ENCODE results near the gene BRMS1L. TPM values are rescaled to one million over a fixed set of nuclear protein-coding genes. Genes with fewer than 3 reads are reported as not detected.

BRMS1L gene
- total RNA-seq = 7.5 TPM

DNA sequence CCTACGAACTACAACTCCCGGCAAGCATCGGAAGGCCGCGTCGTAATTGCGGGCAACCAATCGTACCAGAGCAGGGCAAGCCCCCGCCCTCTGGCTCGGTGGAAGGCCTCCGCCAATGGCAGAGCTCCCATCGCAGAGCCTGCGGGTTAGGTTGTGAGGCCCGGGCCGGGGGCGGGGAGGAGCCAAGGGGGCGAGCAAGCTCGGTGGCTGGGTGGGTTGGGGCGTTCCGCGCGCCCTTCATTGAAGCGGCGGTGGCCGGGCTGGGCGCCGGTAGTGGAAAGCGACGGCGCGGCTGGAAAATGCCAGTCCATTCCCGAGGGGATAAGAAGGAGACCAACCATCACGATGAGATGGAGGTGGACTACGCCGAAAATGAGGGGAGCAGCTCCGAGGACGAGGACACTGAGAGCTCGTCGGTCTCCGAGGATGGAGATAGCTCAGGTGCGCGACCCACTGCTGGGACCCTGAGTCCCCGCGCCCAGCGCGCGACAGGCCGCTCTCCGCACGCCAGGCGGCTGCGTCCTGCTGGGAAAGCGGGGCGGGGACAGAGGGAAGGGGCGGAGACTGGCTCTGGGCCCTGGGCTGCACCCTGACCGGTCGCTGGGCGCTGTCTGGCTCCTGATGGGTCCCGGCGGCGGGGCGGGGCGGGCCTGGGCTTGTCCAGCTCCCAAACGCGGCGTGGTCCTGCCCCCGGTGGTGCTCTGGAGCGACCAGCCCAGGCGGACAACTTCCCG lies at the start of gene BRMS1L:
TSS of gene BRMS1L (plus strand) at position 121 of the 734 bp plus-strand sequence. CDS start at position 300, 179 bp downstream.

DNA sequence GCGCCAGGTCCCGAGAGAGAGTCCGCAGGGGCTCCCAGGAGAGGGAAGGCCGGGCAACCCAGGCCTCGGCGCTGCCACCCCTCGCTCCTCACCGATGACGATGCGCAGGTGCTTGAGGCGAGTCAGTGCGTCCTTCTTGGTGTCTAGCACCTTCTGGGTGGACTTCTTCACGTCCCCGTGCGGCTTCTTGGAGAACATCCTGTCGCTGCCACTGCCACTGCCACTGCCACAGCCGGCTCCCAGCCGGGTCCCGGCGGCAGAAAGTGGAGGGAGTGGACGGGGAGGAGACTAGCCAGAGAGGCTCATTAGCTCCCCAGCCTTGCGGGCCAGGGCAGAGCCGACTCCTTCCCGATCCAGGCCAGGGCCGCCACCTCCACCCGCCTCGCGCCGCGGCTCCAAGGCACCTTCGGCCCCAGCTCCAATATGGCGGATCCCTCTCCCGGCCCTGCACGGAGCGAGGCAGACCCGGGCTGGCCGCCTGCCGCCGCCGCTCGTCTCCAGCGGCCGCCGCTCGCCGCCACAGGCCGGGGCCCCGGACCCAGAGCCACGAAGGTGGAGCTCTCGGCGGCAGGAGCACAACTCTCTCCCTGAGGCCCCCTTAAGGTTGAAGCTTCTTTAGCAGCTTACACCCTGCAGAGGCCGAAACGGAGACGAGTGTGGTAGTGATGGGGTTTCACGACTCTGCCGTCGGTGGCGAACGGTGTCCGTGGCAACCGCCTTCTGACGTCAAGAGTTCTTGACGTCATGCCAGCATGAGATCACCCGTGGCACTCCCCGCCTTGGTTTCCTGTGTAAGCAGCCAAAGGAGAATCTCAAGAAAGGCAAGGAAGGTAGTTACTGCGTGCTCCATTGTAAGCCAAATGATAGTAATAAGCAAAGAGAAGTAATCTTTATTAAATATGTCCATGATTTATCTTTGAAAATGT lies 17.2 kb upstream of the BRMS1L start, which contains the start of gene RALGAPA1:
TSS of gene RALGAPA1 (minus strand) at position 658 of the 926 bp plus-strand sequence. CDS start at position 198, 460 bp downstream.

Other genes starting within 250 kb of the BRMS1L start
- 72.1 TPM for gene RALGAPA1, start 17.0 kb upstream of the BRMS1L start, total RNA-seq